PFSK-1 (cell line): ENCODE measurements around the gene DLX1.

Experiments used
- FOXP2 ChIP-seq: optimal IDR thresholded peaks from 2 replicates; pipeline ENCODE3; 2011; ENCODE audit warnings: borderline replicate concordance, control low read depth, inconsistent platforms; ENCODE audit not compliant: insufficient read depth; ENCODE audit errors: extremely low read length, extremely low read depth
- POLR2AphosphoS5 ChIP-seq: IDR thresholded peaks from 2 replicates; pipeline ENCODE4 v1.6.1; 2012; ENCODE audit warnings: low read depth, mild to moderate bottlenecking, control low read depth, low read length, moderate library complexity
- SIN3A ChIP-seq: IDR thresholded peaks from 2 replicates; pipeline ENCODE4 v1.6.1; 2012; ENCODE audit warnings: mild to moderate bottlenecking, low read length, moderate library complexity, borderline replicate concordance; ENCODE audit not compliant: insufficient read depth
- TAF1 ChIP-seq: IDR thresholded peaks from 2 replicates; pipeline ENCODE4 v1.6.1; 2012; ENCODE audit warnings: low read length, control low read depth, borderline replicate concordance; ENCODE audit not compliant: insufficient read depth
- TF ChIP-seq, protein P1 (sequence below), 2 experiments: IDR thresholded peaks; 2 replicates each; pipeline versions ENCODE4 v1.6.1 to v1.8.0; 2011 to 2012; ENCODE audit warnings: low read depth in 2 of 2, low read length in 2 of 2, control low read depth in 1 of 2, inconsistent platforms in 1 of 2, mild to moderate bottlenecking in 1 of 2, moderate library complexity in 1 of 2; ENCODE audit not compliant: insufficient read depth in 1 of 2

DNA sequence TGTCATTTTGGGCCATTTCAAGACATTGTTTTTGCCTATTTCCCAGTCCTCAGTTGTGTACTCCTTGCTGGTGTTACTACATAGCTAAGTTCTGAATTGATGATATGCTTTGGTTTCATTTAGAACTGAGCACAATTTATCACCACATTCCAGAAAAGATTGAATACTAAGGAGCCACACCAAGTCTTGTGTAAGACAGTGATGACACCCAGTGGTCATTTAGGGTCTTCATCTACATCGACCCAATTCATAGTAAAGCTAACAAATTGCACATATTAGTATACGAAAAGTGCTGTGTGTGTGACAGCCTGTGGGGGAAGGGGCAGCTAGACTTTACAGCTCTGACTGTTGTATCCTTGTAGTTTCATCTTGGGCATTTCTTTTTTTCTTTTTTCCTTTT is 28.3 kb downstream of the DLX1 start:
- TF ChIP-seq, protein P1, sequence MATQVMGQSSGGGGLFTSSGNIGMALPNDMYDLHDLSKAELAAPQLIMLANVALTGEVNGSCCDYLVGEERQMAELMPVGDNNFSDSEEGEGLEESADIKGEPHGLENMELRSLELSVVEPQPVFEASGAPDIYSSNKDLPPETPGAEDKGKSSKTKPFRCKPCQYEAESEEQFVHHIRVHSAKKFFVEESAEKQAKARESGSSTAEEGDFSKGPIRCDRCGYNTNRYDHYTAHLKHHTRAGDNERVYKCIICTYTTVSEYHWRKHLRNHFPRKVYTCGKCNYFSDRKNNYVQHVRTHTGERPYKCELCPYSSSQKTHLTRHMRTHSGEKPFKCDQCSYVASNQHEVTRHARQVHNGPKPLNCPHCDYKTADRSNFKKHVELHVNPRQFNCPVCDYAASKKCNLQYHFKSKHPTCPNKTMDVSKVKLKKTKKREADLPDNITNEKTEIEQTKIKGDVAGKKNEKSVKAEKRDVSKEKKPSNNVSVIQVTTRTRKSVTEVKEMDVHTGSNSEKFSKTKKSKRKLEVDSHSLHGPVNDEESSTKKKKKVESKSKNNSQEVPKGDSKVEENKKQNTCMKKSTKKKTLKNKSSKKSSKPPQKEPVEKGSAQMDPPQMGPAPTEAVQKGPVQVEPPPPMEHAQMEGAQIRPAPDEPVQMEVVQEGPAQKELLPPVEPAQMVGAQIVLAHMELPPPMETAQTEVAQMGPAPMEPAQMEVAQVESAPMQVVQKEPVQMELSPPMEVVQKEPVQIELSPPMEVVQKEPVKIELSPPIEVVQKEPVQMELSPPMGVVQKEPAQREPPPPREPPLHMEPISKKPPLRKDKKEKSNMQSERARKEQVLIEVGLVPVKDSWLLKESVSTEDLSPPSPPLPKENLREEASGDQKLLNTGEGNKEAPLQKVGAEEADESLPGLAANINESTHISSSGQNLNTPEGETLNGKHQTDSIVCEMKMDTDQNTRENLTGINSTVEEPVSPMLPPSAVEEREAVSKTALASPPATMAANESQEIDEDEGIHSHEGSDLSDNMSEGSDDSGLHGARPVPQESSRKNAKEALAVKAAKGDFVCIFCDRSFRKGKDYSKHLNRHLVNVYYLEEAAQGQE (IDR thresholded peaks at IDR 0.05; ENCODE audit: insufficient read depth in 1 of 2, low read depth in 2 of 2, low read length in 2 of 2): no peak
- no peak for TF ChIP-seq TAF1
- no peak for TF ChIP-seq POLR2AphosphoS5
- no peak for TF ChIP-seq SIN3A
- TF ChIP-seq FOXP2: no peak
